SU-DHL-6 (cell line): ENCODE results near the gene SNX25.

Experiments
- H2AFZ ChIP-seq: fragments of 200-600 bp; sonication (generic); 2 replicates; pipeline ENCODE4 v1.6.1; 2014; ENCODE audit warnings: low read depth, mild to moderate bottlenecking, moderate library complexity, mixed read lengths, antibody characterized with exemption, low read length; ENCODE audit not compliant: severe bottlenecking
- H3F3A ChIP-seq: fragments of 200-600 bp; shearing (Covaris generic); 2 replicates; pipeline ENCODE4 v1.6.0; 2016; ENCODE audit warnings: antibody characterized with exemption, mild to moderate bottlenecking; ENCODE audit not compliant: insufficient read depth
- H3K27ac ChIP-seq: fragments of 200-600 bp; sonication (generic); 2 replicates; pipeline ENCODE4 v1.5.1; 2016; ENCODE audit warnings: low read depth, mild to moderate bottlenecking, low read length, moderate library complexity, mixed read lengths
- H3K27me3 ChIP-seq: fragments of 200-600 bp; sonication (generic), shearing (Covaris generic); 2 replicates; pipeline ENCODE4 v1.6.0; 2014; ENCODE audit warnings: mild to moderate bottlenecking, low read length
- H3K36me3 ChIP-seq: fragments of 200-600 bp; sonication (generic); 2 replicates; pipeline ENCODE4 v1.6.1; 2014; ENCODE audit warnings: mild to moderate bottlenecking, low read length, mixed read lengths
- H3K4me2 ChIP-seq: fragments of 300-600, 200-600 bp; shearing (Covaris generic), sonication (generic); 2 replicates; pipeline ENCODE4 v1.6.0; 2014; ENCODE audit warnings: low read length, low read depth, mild to moderate bottlenecking; ENCODE audit not compliant: poor library complexity, severe bottlenecking
- H3K4me3 ChIP-seq: fragments of 200-600 bp; sonication (generic); 2 replicates; pipeline ENCODE4 v1.5.1; 2014; ENCODE audit warnings: antibody characterized with exemption, low read length, mild to moderate bottlenecking, mixed read lengths; ENCODE audit not compliant: insufficient read depth, poor library complexity, severe bottlenecking
- H3K79me2 ChIP-seq: fragments of 200-600 bp; sonication (generic); 2 replicates; pipeline ENCODE4 v1.6.1; 2014; ENCODE audit warnings: mild to moderate bottlenecking, low read length, moderate library complexity; ENCODE audit not compliant: insufficient read depth
- H3K9ac ChIP-seq: fragments of 200-600 bp; sonication (generic); 2 replicates; pipeline ENCODE4 v1.7.0; 2014; ENCODE audit warnings: mild to moderate bottlenecking, low read length
- H3K9me2 ChIP-seq: fragments of 200-600 bp; sonication (generic); replicated peaks from 2 replicates; pipeline ENCODE4 v1.6.1; 2014; ENCODE audit warnings: low read length; ENCODE audit not compliant: insufficient read depth
- H3K9me3 ChIP-seq: fragments of 200-600 bp; sonication (generic); 2 replicates; pipeline ENCODE4 v1.6.1; 2014; ENCODE audit warnings: low read length, mixed read lengths; ENCODE audit not compliant: insufficient read depth
- H4K20me1 ChIP-seq: fragments of 200-600 bp; sonication (generic); 2 replicates; pipeline ENCODE4 v1.6.1; 2014; ENCODE audit warnings: low read depth, mild to moderate bottlenecking, antibody characterized with exemption, low read length, moderate library complexity, mixed read lengths
- EZH2phosphoT487 ChIP-seq: fragments of 200-600 bp; sonication (generic), shearing (Covaris generic); conservative IDR thresholded peaks from 2 replicates; pipeline ENCODE4 v1.6.1; 2018; ENCODE audit warnings: mild to moderate bottlenecking, antibody characterized with exemption, low read length, moderate library complexity, mixed read lengths
- TF ChIP-seq, protein P1 (sequence below): fragments of 200-600 bp; sonication (generic); IDR thresholded peaks from one replicate; pipeline ENCODE4 v1.5.1; 2017; ENCODE audit warnings: antibody characterized with exemption, mild to moderate bottlenecking, low read length, moderate library complexity; ENCODE audit not compliant: insufficient read depth, poor library complexity, severe bottlenecking

The SNX25 gene

DNA sequence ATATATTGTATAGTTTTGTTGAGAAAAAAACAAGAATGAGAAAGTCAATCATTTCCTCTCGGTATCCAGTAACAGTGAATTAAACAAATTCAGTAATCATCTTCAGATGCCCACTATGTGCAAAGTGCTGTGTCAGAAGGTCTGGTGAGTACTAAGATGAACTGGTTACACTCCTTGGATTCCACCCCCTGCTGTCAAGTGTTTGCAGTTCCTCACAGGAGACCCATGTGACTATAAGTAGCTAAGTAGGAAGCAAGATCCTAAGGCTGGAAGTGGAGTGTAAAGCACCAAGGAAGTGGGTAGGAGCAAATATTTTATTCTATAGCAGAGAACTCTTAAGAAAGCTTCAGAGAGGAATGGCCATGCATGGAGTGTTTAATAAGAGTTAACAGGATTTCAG, 73.6 kb downstream of the SNX25 start:
- Histone ChIP-seq H3K9me2 (no peaks in the 10 kb centered on the region), H3F3A (no peaks in the 10 kb centered on the region), H3K27ac (no peak overlapping the region), H3K9me3 (no peaks in the 10 kb centered on the region), H3K79me2 (no peaks in the 10 kb centered on the region), H3K36me3 (no peaks in the 10 kb centered on the region; the same call in 1 of the 2 replicates), H2AFZ (no peak overlapping the region), H3K27me3 (no peaks in the 10 kb centered on the region), H3K4me3 (no peak overlapping the region), H3K9ac (no peak overlapping the region), H4K20me1 (no peaks in the 10 kb centered on the region), H3K4me2 (no peak overlapping the region)
- no peak for TF ChIP-seq EZH2phosphoT487
- TF ChIP-seq, protein P1, sequence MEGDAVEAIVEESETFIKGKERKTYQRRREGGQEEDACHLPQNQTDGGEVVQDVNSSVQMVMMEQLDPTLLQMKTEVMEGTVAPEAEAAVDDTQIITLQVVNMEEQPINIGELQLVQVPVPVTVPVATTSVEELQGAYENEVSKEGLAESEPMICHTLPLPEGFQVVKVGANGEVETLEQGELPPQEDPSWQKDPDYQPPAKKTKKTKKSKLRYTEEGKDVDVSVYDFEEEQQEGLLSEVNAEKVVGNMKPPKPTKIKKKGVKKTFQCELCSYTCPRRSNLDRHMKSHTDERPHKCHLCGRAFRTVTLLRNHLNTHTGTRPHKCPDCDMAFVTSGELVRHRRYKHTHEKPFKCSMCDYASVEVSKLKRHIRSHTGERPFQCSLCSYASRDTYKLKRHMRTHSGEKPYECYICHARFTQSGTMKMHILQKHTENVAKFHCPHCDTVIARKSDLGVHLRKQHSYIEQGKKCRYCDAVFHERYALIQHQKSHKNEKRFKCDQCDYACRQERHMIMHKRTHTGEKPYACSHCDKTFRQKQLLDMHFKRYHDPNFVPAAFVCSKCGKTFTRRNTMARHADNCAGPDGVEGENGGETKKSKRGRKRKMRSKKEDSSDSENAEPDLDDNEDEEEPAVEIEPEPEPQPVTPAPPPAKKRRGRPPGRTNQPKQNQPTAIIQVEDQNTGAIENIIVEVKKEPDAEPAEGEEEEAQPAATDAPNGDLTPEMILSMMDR = no peak

DNA sequence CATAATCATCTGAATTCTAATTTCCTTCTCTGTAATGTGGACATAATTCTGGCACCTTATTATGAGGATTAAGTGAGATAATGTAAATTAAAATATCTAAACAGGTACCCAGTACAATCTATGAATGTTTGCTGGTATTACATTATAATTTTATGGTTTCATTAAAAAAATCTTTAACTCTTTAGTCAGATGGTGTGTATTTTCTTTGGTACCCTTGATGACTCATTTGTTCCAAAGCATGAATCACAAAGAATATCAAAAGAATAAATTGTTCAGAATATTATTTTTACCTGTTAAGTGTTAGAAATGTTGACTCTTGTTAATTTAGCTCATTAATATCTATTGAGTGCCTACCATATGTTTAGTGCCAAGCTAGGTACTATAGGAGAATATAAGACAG, 74.3 kb downstream of the SNX25 start:
- no peak overlapping the region for H3K4me2 ChIP-seq

DNA sequence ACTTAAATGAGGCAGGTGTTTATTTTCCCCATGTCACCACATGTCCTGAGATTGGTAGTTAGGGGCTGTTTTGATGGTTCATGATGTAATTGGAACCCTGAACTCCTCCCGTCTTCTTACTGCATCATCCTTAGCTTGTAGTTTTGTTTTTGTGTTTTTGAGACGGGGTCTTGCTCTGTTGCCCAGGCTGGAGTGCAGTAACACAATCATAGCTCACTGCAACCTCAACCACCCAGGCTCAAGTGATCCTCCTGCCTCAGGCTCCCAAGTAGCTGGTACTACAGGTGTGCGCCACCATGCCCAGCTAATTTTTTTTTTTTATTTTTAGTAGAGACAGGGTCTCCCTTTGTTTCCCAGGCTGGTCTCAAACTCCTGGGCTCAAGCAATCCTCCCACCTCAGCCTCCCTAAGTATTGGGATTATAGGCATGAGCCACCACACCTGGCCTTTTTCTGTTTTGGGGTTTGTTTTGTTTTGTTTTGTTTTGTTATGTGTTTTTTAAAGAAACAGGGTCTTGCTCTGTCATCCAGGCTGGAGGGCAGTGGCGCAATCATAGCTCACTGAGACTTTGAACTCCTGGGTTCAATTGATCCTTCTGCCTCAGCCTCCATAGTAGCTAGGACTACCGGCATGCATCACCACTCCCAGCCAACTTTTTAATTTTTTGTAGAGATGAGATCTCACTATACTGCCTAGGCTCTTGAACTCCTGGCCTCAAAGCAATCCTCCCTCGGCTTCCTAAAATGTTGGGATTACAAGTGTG, 76.4 kb downstream of the SNX25 start:
- H3K27me3 ChIP-seq = no peaks in the 10 kb centered on the region
- H2AFZ ChIP-seq = no peak overlapping the region
- H3F3A ChIP-seq = no peaks in the 10 kb centered on the region
- no peaks in the 10 kb centered on the region for H4K20me1 ChIP-seq
- H3K9ac ChIP-seq = no peak overlapping the region
- H3K4me3 ChIP-seq = no peak overlapping the region
- TF ChIP-seq EZH2phosphoT487 = no peak
- TF ChIP-seq, protein P1 = no peak
- no peaks in the 10 kb centered on the region for H3K9me3 ChIP-seq
- H3K4me2 ChIP-seq = no peak overlapping the region
- H3K9me2 ChIP-seq = no peaks in the 10 kb centered on the region
- no peak overlapping the region for H3K27ac ChIP-seq
- H3K36me3 ChIP-seq = no peaks in the 10 kb centered on the region; the same call in 1 of the 2 replicates
- H3K79me2 ChIP-seq = no peaks in the 10 kb centered on the region

More for the DNA sequence above, 74.3 kb downstream of the SNX25 start:
- Histone ChIP-seq H3K36me3 (no peaks in the 10 kb centered on the region; the same call in 1 of the 2 replicates), H3K79me2 (no peaks in the 10 kb centered on the region), H3K4me3 (no peak overlapping the region), H3K9me2 (no peaks in the 10 kb centered on the region), H4K20me1 (no peaks in the 10 kb centered on the region), H3K9me3 (no peaks in the 10 kb centered on the region), H3K9ac (no peak overlapping the region), H2AFZ (no peak overlapping the region), H3F3A (no peaks in the 10 kb centered on the region), H3K27me3 (no peaks in the 10 kb centered on the region), H3K27ac (no peak overlapping the region)
- TF ChIP-seq, protein P1 = no peak
- no peak for TF ChIP-seq EZH2phosphoT487
